ENCODE data around the gene HOXB1. TPM values are rescaled to one million over a fixed set of nuclear protein-coding genes. Genes with fewer than 3 reads are reported as not detected.

HOXB1 gene
- total RNA-seq, 1 donor from 2014 or later: not detected

- H3K27me3 Mint-ChIP-seq: peaks cover 20% of the 10 kb centered on the region
- TF ChIP-seq CTCF (IDR thresholded peaks at IDR 0.05): no peak
- ChIA-PET POLR2A (interaction anchor here (0.6 kb wide), 1 partner anchor 313 kb away, joined by 3 read pairs; no protein-coding TSS in a partner anchor), CTCF (no interaction called here)
- H3K27ac Mint-ChIP-seq: no peak overlapping the region
- H3K4me3 Mint-ChIP-seq: no peak overlapping the region
- peaks cover 6% of the 10 kb centered on the region for H3K4me1 Mint-ChIP-seq
- no peaks in the 10 kb centered on the region for H3K9me3 Mint-ChIP-seq
- no peaks in the 10 kb centered on the region for H3K36me3 Mint-ChIP-seq (ENCODE audit: low read depth)
- intact Hi-C loops (cut with micrococcal nuclease): no loop called here
- DNase-seq (no peak), ATAC-seq (ENCODE audit: low read depth) (no peak)
These were observed 39.7 kb upstream of the HOXB1 start for GRCh38 chr17:48570325-48571023.

GRCh38 chr17:48569674-48570324 lies 39.0 kb upstream of the HOXB1 start:
- no peaks in the 10 kb centered on the region for H3K9me3 Mint-ChIP-seq
- H3K4me1 Mint-ChIP-seq: peaks cover 4% of the 10 kb centered on the region
- H3K27me3 Mint-ChIP-seq: peaks cover 22% of the 10 kb centered on the region
- no peak for TF ChIP-seq CTCF (IDR thresholded peaks at IDR 0.05)
- no peak overlapping the region for H3K27ac Mint-ChIP-seq
- H3K4me3 Mint-ChIP-seq: no peak overlapping the region
- H3K36me3 Mint-ChIP-seq (ENCODE audit: low read depth): no peaks in the 10 kb centered on the region
- ATAC-seq (ENCODE audit: low read depth): no peak
- CTCF ChIA-PET: no interaction called here
- intact Hi-C loops (cut with micrococcal nuclease): no loop called here
- no peak for DNase-seq
- POLR2A ChIA-PET: interaction anchor here (0.6 kb wide), 1 partner anchor 313 kb away, joined by 3 read pairs; no protein-coding TSS in a partner anchor

DNA sequence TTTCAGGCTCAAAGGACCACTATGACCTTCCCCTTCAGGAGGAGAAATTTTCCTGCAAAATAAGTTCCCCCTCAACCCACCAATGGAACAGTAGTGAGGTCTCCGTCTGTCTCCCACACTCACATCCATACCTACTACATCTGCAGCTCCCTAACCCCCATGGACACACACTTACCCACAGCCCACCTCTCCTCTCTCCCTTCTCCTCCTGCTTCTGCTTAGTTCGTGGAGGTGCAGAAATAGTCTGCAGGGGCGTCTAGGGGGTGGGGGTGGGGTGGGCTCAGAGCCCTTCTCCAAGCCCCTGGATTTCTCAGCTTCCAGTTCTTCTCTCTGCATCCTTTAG lies 38.4 kb upstream of the HOXB1 start:
- ChIA-PET CTCF (no interaction called here), POLR2A (no interaction called here)
- DNase-seq (no peak), ATAC-seq (ENCODE audit: low read depth) (no peak)
- no peak overlapping the region for H3K4me3 Mint-ChIP-seq
- TF ChIP-seq CTCF (IDR thresholded peaks at IDR 0.05): no peak
- H3K4me1 Mint-ChIP-seq: peaks cover 4% of the 10 kb centered on the region
- intact Hi-C loops (cut with micrococcal nuclease): no loop called here
- no peaks in the 10 kb centered on the region for H3K9me3 Mint-ChIP-seq
- no peak overlapping the region for H3K27ac Mint-ChIP-seq
- H3K36me3 Mint-ChIP-seq (ENCODE audit: low read depth): no peaks in the 10 kb centered on the region
- H3K27me3 Mint-ChIP-seq: peaks cover 25% of the 10 kb centered on the region

DNA sequence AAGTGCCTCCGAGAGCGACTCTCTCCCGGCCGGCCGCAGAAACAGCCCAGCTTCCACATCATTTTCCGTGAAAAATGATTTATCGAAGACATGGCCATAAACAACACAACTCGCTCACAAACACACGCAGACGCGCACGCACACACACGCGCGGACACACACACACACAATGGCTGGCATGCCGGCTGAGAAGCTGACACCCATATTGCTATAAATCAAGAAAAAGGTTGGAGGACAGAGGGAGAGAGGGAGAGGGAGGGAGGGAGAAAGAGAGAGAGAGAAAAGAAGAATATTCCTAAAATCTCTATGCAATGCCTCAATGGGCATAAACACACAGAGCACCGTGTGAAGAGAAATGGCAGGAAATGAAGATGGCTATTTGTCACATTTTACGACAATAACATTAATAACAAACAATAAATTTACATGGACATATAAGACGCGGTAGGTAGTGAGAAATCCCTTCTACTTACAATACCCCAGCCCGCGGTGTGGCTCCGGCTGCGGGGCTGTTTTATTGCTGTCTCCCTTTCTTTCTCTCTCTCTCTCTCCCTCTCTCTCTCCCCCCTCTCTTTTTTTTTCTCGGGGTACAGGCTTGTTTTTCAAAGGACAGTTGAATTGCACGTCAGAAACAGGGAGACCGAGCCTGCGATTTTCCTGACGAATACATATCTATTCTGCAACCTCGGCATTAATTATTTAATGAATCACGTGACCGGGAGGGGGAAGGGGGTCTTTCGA lies 37.9 kb upstream of the HOXB1 start:
- peak overlapping the region; percentile 12 for H3K4me3 Mint-ChIP-seq
- CTCF ChIA-PET: interaction anchor here (1.1 kb wide), 1 partner anchor 20 kb away, joined by 3 read pairs; no protein-coding TSS in a partner anchor
- H3K36me3 Mint-ChIP-seq (ENCODE audit: low read depth): no peaks in the 10 kb centered on the region
- H3K27me3 Mint-ChIP-seq: peaks cover 25% of the 10 kb centered on the region
- H3K9me3 Mint-ChIP-seq: no peaks in the 10 kb centered on the region
- H3K27ac Mint-ChIP-seq: no peak overlapping the region
- DNase-seq (no peak), ATAC-seq (ENCODE audit: low read depth) (no peak)
- POLR2A ChIA-PET: interaction anchor here (0.7 kb wide), 1 partner anchor 122 kb away, joined by 3 read pairs; no protein-coding TSS in a partner anchor
- peaks cover 4% of the 10 kb centered on the region for H3K4me1 Mint-ChIP-seq
- intact Hi-C loops (cut with micrococcal nuclease): no loop called here
- TF ChIP-seq CTCF (IDR thresholded peaks at IDR 0.05): no peak

All from activated B cell treated with CpG ODN at 0.5 μM for 24 hours (primary cell).